H1 (cell line): ENCODE results near the gene ZNF496. TPM values are rescaled to one million over a fixed set of nuclear protein-coding genes. Genes with fewer than 3 reads are reported as not detected.

Source experiments
- ASH2L ChIP-seq: fragments of 200-600, 300-600 bp; sonication (generic); IDR thresholded peaks from one replicate; pipeline ENCODE4 v1.7.1; 2017; ENCODE audit warnings: low read length
- ATF3 ChIP-seq: IDR thresholded peaks from 2 replicates; pipeline ENCODE4 v1.6.1; 2011; ENCODE audit warnings: low read depth, mild to moderate bottlenecking, low read length; ENCODE audit not compliant: insufficient read depth
- BRCA1 ChIP-seq: IDR thresholded peaks from 2 replicates; pipeline ENCODE4 v1.6.1; 2012; ENCODE audit warnings: low read depth, low read length, improper control_type of control experiment
- CEBPB ChIP-seq: IDR thresholded peaks from 2 replicates; pipeline ENCODE4 v1.6.1; 2012; ENCODE audit warnings: low read depth, low read length
- EP300 ChIP-seq, 2 experiments: IDR thresholded peaks; 1 replicate in 1 of 2; 2 replicates in 1 of 2; pipeline ENCODE4 v1.6.1; 2011 to 2012; ENCODE audit warnings: low read depth in 2 of 2, low read length in 2 of 2, mild to moderate bottlenecking in 2 of 2, borderline replicate concordance in 1 of 2, inconsistent platforms in 1 of 2, moderate library complexity in 1 of 2
- HDAC2 ChIP-seq, 2 experiments: fragments of 300-600 bp in 1 of 2; sonication (generic) in 1 of 2; IDR thresholded peaks; 2 replicates each; pipeline ENCODE4 v1.6.1; 2011 to 2012; ENCODE audit warnings: low read depth in 2 of 2, low read length in 2 of 2, mild to moderate bottlenecking in 2 of 2, moderate library complexity in 2 of 2, borderline replicate concordance in 1 of 2, inconsistent platforms in 1 of 2
- KDM5A ChIP-seq: fragments of 200-600 bp; IDR thresholded peaks from 2 replicates; pipeline ENCODE4 v1.7.1; 2012; ENCODE audit warnings: mild to moderate bottlenecking, low read length, inconsistent platforms, mixed read lengths
- MAFK ChIP-seq: IDR thresholded peaks from 2 replicates; pipeline ENCODE4 v1.6.1; 2012; ENCODE audit warnings: low read depth, mild to moderate bottlenecking, improper control_type of control experiment, low read length
- MAX ChIP-seq: IDR thresholded peaks from 2 replicates; pipeline ENCODE4 v1.6.1; 2012; ENCODE audit warnings: inconsistent platforms
- NANOG ChIP-seq: IDR thresholded peaks from 2 replicates; pipeline ENCODE4 v1.6.1; 2011; ENCODE audit warnings: low read length, low read depth, mild to moderate bottlenecking, inconsistent platforms; ENCODE audit not compliant: insufficient read depth, poor library complexity, severe bottlenecking
- PHF8 ChIP-seq: fragments of 200-600 bp; sonication (generic); conservative IDR thresholded peaks from 2 replicates; pipeline ENCODE4 v1.7.1; 2012; ENCODE audit warnings: low read depth, mild to moderate bottlenecking, inconsistent platforms, low read length, moderate library complexity
- RFX5 ChIP-seq: IDR thresholded peaks from 2 replicates; pipeline ENCODE4 v1.6.1; 2011; ENCODE audit warnings: low read depth, low read length, improper control_type of control experiment, borderline replicate concordance
- RNF2 ChIP-seq: fragments of 200-900, 300-1000 bp; sonication (generic); IDR thresholded peaks from 2 replicates; pipeline ENCODE4 v1.7.1; 2016; ENCODE audit warnings: borderline replicate concordance, low read depth, mild to moderate bottlenecking, antibody characterized with exemption, low read length; ENCODE audit not compliant: poor library complexity, severe bottlenecking; ENCODE audit errors: missing control alignments
- TCF12 ChIP-seq: IDR thresholded peaks from 2 replicates; pipeline ENCODE4 v1.6.1; 2011; ENCODE audit warnings: low read depth, mild to moderate bottlenecking, low read length
- polyA plus RNA-seq, 7 experiments: library from polyadenylated mRNA; depleted of rRNA in 3 of 7; stranded (reverse) in 5 of 7; unstranded in 2 of 7; fragments of >200 nt in 5 of 7; fragments of 200-250 nt in 2 of 7; gene quantifications; 1 replicate in 5 of 7; 2 replicates in 1 of 7; 4 replicates in 1 of 7; pipeline versions ENCODE4 v1.2.1 to v1.2.3, GENCODE V29; 2011 to 2013; ENCODE audit warnings: missing spikeins in 2 of 7, mixed read lengths in 2 of 7
- total RNA-seq: library from RNA; stranded (reverse); fragmentation: NEBNext Ultra II Directional; extraction: Animal tissue kit (Norgen Biotek cat#: 25700); gene quantifications from 2 replicates; pipeline ENCODE4 v1.2.1, GENCODE V29; 2021

ZNF496 gene
- total and polyA plus RNA-seq, 2 of the 8 experiments (the other 6 are each of a cell fraction or from before 2014, with no cell fraction given): 27.9 to 71.4 TPM

GRCh38 chr1:247298701-247299100, 33.0 kb downstream of the ZNF496 start (continued):
- 0 out of 2 replicates have a peak, but pooled peaks have one; percentile 12 for TF ChIP-seq TCF12
- TF ChIP-seq RFX5: no peak
- TF ChIP-seq EP300 (IDR thresholded peaks at IDR 0.05; ENCODE audit: borderline replicate concordance in 1 of 2, low read depth in 2 of 2, low read length in 2 of 2): no peak
- TF ChIP-seq MAFK: no peak
- TF ChIP-seq ATF3: no peak
- no peak for TF ChIP-seq MAX
- 0 out of 4 replicates have a peak, but pooled peaks of 1 of the 2 experiments have one; percentile 40 for TF ChIP-seq HDAC2 (IDR thresholded peaks at IDR 0.05; ENCODE audit: borderline replicate concordance in 1 of 2, low read depth in 2 of 2, low read length in 2 of 2)
- no peak for TF ChIP-seq ASH2L
- no peak for TF ChIP-seq CEBPB
- TF ChIP-seq KDM5A: no peak
- no peak for TF ChIP-seq RNF2
- no peak for TF ChIP-seq BRCA1
- TF ChIP-seq PHF8: no peak
- TF ChIP-seq NANOG: no peak
